MM.1S (cell line): ENCODE measurements around the gene TEKT2.

Source experiments
- DNase-seq: peaks from one replicate; pipeline ENCODE4 v3.0.0-alpha.2; 2015
- H2AFZ ChIP-seq: fragments of 300-600 bp; sonication (generic); 2 replicates; pipeline ENCODE4 v1.6.0; 2016; ENCODE audit warnings: antibody characterized with exemption, low read length
- H3F3A ChIP-seq: fragments of 300-600 bp; sonication (generic); 2 replicates; pipeline ENCODE4 v1.6.1; 2016; ENCODE audit warnings: mild to moderate bottlenecking, antibody characterized with exemption, low read length, moderate library complexity, mixed read lengths; ENCODE audit not compliant: insufficient read depth
- H3K27ac ChIP-seq: fragments of 300-600 bp; sonication (generic); 2 replicates; pipeline ENCODE4 v1.5.1; 2016; ENCODE audit warnings: mild to moderate bottlenecking, low read length
- H3K27me3 ChIP-seq: fragments of 300-600 bp; sonication (generic); replicated peaks from 2 replicates; pipeline ENCODE4 v1.6.0; 2016; ENCODE audit warnings: low read length; ENCODE audit not compliant: insufficient read depth
- H3K36me3 ChIP-seq: fragments of 300-600 bp; sonication (generic); replicated peaks from 2 replicates; pipeline ENCODE4 v1.6.1; 2016; ENCODE audit warnings: mild to moderate bottlenecking, low read length, mixed read lengths; ENCODE audit not compliant: insufficient read depth
- H3K4me1 ChIP-seq: fragments of 300-600 bp; sonication (generic); 2 replicates; pipeline ENCODE4 v1.6.1; 2016; ENCODE audit warnings: low read length, mixed read lengths
- H3K4me2 ChIP-seq: fragments of 300-600 bp; sonication (generic); 2 replicates; pipeline ENCODE4 v1.6.0; 2016; ENCODE audit warnings: low read depth, low read length
- H3K4me3 ChIP-seq: fragments of 300-600 bp; sonication (generic); 2 replicates; pipeline ENCODE4 v1.5.1; 2016; ENCODE audit warnings: low read length, mixed read lengths
- H3K79me2 ChIP-seq: fragments of 300-600 bp; sonication (generic); 2 replicates; pipeline ENCODE4 v1.6.1; 2016; ENCODE audit warnings: mixed run types, low read length, mixed read lengths
- H3K9ac ChIP-seq: fragments of 300-600 bp; sonication (generic); 2 replicates; pipeline ENCODE4 v1.6.1; 2016; ENCODE audit warnings: low read length, mixed read lengths
- H3K9me2 ChIP-seq: fragments of 300-600 bp; sonication (generic); replicated peaks from 2 replicates; pipeline ENCODE4 v1.6.1; 2016; ENCODE audit warnings: mild to moderate bottlenecking, low read length, mixed read lengths; ENCODE audit not compliant: insufficient read depth
- H3K9me3 ChIP-seq: fragments of 300-600 bp; sonication (generic); replicated peaks from 2 replicates; pipeline ENCODE4 v1.6.1; 2016; ENCODE audit warnings: mild to moderate bottlenecking, low read length, mixed read lengths; ENCODE audit not compliant: insufficient read depth
- H4K20me1 ChIP-seq: fragments of 300-600 bp; sonication (generic); 2 replicates; pipeline ENCODE4 v1.6.1; 2016; ENCODE audit warnings: mild to moderate bottlenecking, low read length, moderate library complexity, mixed read lengths; ENCODE audit not compliant: insufficient read depth
- CTCF ChIP-seq: fragments of 300-600 bp; sonication (generic); IDR thresholded peaks from 2 replicates; pipeline ENCODE4 v1.5.1; 2016; ENCODE audit warnings: antibody characterized with exemption, low read length, mixed read lengths
- EZH2 ChIP-seq: fragments of 300-600 bp; sonication (generic); optimal IDR thresholded peaks from 2 replicates; pipeline ENCODE3; 2017; ENCODE audit warnings: low read depth, mild to moderate bottlenecking, antibody characterized with exemption, low read length, mixed read lengths
- EZH2phosphoT487 ChIP-seq: fragments of 300-600 bp; sonication (generic); IDR thresholded peaks from 2 replicates; pipeline ENCODE4 v1.6.1; 2018; ENCODE audit warnings: antibody characterized with exemption, low read length

Gene TEKT2

GRCh38 chr1:36108314-36108713 is 24.4 kb downstream of the TEKT2 start:
- no peaks in the 10 kb centered on the region for H3K9me2 ChIP-seq
- no peaks in the 10 kb centered on the region for H3F3A ChIP-seq
- no peaks in the 10 kb centered on the region for H3K4me1 ChIP-seq
- TF ChIP-seq CTCF = no peak
- TF ChIP-seq EZH2 = no peak
- TF ChIP-seq EZH2phosphoT487 = no peak
- DNase-seq = no peak
- H2AFZ ChIP-seq = no peak overlapping the region
- H3K79me2 ChIP-seq = no peaks in the 10 kb centered on the region
- no peak overlapping the region for H3K4me3 ChIP-seq
- no peak overlapping the region for H3K27ac ChIP-seq
- no peaks in the 10 kb centered on the region for H3K9me3 ChIP-seq
- no peaks in the 10 kb centered on the region for H3K27me3 ChIP-seq
- H3K9ac ChIP-seq = no peak overlapping the region
- H3K36me3 ChIP-seq = no peaks in the 10 kb centered on the region
- H4K20me1 ChIP-seq = no peaks in the 10 kb centered on the region
- H3K4me2 ChIP-seq = no peak overlapping the region

- H3K9me3 ChIP-seq = no peaks in the 10 kb centered on the region
- no peak overlapping the region for H3K9ac ChIP-seq
- H3K27ac ChIP-seq = no peak overlapping the region
- no peaks in the 10 kb centered on the region for H3K9me2 ChIP-seq
- H3K4me1 ChIP-seq = no peaks in the 10 kb centered on the region
- H4K20me1 ChIP-seq = no peaks in the 10 kb centered on the region
- DNase-seq = no peak
- H2AFZ ChIP-seq = peak overlapping the region; percentile 52; the same call in 1 of the 2 replicates
- H3K79me2 ChIP-seq = no peaks in the 10 kb centered on the region
- H3K27me3 ChIP-seq = no peaks in the 10 kb centered on the region
- H3F3A ChIP-seq = no peaks in the 10 kb centered on the region
- TF ChIP-seq EZH2phosphoT487 (no peak), CTCF (no peak), EZH2 (no peak)
- no peak overlapping the region for H3K4me2 ChIP-seq
- H3K36me3 ChIP-seq = no peaks in the 10 kb centered on the region
- no peak overlapping the region for H3K4me3 ChIP-seq
These were observed 25.3 kb downstream of the TEKT2 start for GRCh38 chr1:36109041-36109679.

GRCh38 chr1:36111151-36111550 is 27.3 kb downstream of the TEKT2 start:
- no peak for DNase-seq
- Histone ChIP-seq H3K27ac (no peak overlapping the region), H2AFZ (no peak overlapping the region), H3K4me3 (no peak overlapping the region), H3K9me2 (no peaks in the 10 kb centered on the region), H3K4me1 (no peaks in the 10 kb centered on the region), H3K4me2 (no peak overlapping the region), H3K79me2 (no peaks in the 10 kb centered on the region), H3K9me3 (no peaks in the 10 kb centered on the region), H3K9ac (no peak overlapping the region), H4K20me1 (no peaks in the 10 kb centered on the region), H3F3A (no peaks in the 10 kb centered on the region), H3K27me3 (no peaks in the 10 kb centered on the region), H3K36me3 (no peaks in the 10 kb centered on the region)
- no peak for TF ChIP-seq CTCF
- no peak for TF ChIP-seq EZH2
- TF ChIP-seq EZH2phosphoT487 = no peak
